GM12892 (cell line): ENCODE results near the gene DAB2IP.

Experiments used
- POLR2A ChIP-seq: IDR thresholded peaks from 2 replicates; pipeline ENCODE4 v1.6.1; 2011; ENCODE audit warnings: low read depth, low read length, control low read depth
- POLR2AphosphoS5 ChIP-seq: IDR thresholded peaks from 2 replicates; pipeline ENCODE4 v1.6.1; 2011; ENCODE audit warnings: low read depth, low read length, control low read depth
- TAF1 ChIP-seq: IDR thresholded peaks from 2 replicates; pipeline ENCODE4 v1.6.1; 2011; ENCODE audit warnings: low read depth, mild to moderate bottlenecking, control low read depth, low read length, borderline replicate concordance

DNA sequence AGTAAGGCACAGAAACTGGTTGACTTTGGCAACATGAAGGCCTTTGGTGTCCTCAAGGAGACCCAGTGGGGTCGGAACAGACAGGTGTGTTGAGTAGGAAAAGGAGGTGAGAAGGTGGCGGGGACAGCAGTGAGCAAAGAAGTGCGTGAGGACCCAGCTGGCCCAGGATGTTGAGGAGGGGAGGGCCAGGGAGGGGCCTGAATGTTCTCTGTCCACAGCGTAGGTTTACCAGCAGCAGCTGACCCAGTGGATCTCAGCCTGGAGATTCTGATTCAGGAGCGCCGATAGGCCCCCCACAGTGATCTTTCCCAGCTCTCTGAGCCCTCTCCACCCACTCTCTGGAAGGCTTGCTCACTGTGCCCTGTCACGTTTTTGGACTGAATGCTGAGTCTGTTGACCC, 88.5 kb downstream of the DAB2IP start:
- no peak for TF ChIP-seq TAF1
- no peak for TF ChIP-seq POLR2AphosphoS5
- no peak for TF ChIP-seq POLR2A
